ENCODE data around the gene CD160.
"Not testable (repeated sequence)": the region's sequence is repeated elsewhere in the genome, so short reads cannot be mapped to it uniquely, and the experiment has no call there.

GRCh38 chr1:145766926-145767325, 47.6 kb downstream of the CD160 start:
- not testable (repeated sequence) for TF ChIP-seq POLR2A (IDR thresholded peaks at IDR 0.05)
- TF ChIP-seq, protein P1, sequence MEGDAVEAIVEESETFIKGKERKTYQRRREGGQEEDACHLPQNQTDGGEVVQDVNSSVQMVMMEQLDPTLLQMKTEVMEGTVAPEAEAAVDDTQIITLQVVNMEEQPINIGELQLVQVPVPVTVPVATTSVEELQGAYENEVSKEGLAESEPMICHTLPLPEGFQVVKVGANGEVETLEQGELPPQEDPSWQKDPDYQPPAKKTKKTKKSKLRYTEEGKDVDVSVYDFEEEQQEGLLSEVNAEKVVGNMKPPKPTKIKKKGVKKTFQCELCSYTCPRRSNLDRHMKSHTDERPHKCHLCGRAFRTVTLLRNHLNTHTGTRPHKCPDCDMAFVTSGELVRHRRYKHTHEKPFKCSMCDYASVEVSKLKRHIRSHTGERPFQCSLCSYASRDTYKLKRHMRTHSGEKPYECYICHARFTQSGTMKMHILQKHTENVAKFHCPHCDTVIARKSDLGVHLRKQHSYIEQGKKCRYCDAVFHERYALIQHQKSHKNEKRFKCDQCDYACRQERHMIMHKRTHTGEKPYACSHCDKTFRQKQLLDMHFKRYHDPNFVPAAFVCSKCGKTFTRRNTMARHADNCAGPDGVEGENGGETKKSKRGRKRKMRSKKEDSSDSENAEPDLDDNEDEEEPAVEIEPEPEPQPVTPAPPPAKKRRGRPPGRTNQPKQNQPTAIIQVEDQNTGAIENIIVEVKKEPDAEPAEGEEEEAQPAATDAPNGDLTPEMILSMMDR (IDR thresholded peaks at IDR 0.05), result not testable (repeated sequence)

Measured in testis (tissue), 2 donors.